Esophagus squamous epithelium (tissue), 5 donors: Measurements from ENCODE around the gene SLC7A7. TPM values are rescaled to one million over a fixed set of nuclear protein-coding genes. Genes with fewer than 3 reads are reported as not detected.
A peak's percentile ranks its signal among the peaks of the same experiment; 100 is the strongest.
"Not testable (repeated sequence)": the region's sequence is repeated elsewhere in the genome, so short reads cannot be mapped to it uniquely, and the experiment has no call there.

Experiments used
- DNase-seq: peaks from one replicate; lab custom pipeline; 2025; lab: John Stamatoyannopoulos, UW
- H3K27ac ChIP-seq, 4 donors: fragments of 200-600 bp; sonication (generic); one replicate each; pipeline ENCODE4 v1.5.1; 2016 to 2019; ENCODE audit warnings: mild to moderate bottlenecking in 1 of 4
- H3K27me3 ChIP-seq, 4 donors: fragments of 200-600 bp; sonication (generic); 1 replicate in 3 of 4; 2 replicates in 1 of 4; pipeline versions ENCODE4 v1.5.1 to v1.6.0; 2017 to 2021; ENCODE audit warnings: antibody characterized with exemption in 1 of 4
- H3K36me3 ChIP-seq, 3 donors: fragments of 200-600 bp; sonication (generic); one replicate each; pipeline ENCODE4 v1.5.1; 2016 to 2019
- H3K4me1 ChIP-seq, 3 donors: fragments of 200-600 bp; sonication (generic); one replicate each; pipeline ENCODE4 v1.5.1; 2017 to 2019
- H3K4me3 ChIP-seq, 4 donors: fragments of 200-600 bp; sonication (generic); 1 replicate in 3 of 4; 2 replicates in 1 of 4; pipeline ENCODE4 v1.5.1; 2016 to 2019; ENCODE audit warnings: mild to moderate bottlenecking in 2 of 4, moderate library complexity in 1 of 4
- H3K9me3 ChIP-seq, 3 donors: fragments of 200-600 bp; sonication (generic); one replicate each; pipeline ENCODE4 v1.5.1; 2016 to 2019
- CTCF ChIP-seq, 6 experiments: fragments of 450-650 bp in 4 of 6; fragments of 200-600 bp in 2 of 6; sonication (generic) in 2 of 6; IDR thresholded peaks; one replicate each; pipeline ENCODE4 v1.5.1; 2016 to 2019; ENCODE audit warnings: antibody characterized with exemption in 6 of 6, mild to moderate bottlenecking in 4 of 6, moderate library complexity in 4 of 6
- POLR2A ChIP-seq, 4 donors: fragments of 450-650 bp; IDR thresholded peaks; one replicate each; pipeline ENCODE4 v1.6.1; 2017; ENCODE audit warnings: antibody characterized with exemption in 4 of 4, mild to moderate bottlenecking in 4 of 4, moderate library complexity in 3 of 4
- WGBS, 2 donors: methylation state at CpG; one replicate each; pipeline ENCODE4 v1.1.5; 2018; 5-methylcytosine and 5-hydroxymethylcytosine counted together
- intact Hi-C: fragments of 100-400 bp; cut with DNase I; formaldehyde crosslinking; loops from one replicate; pipeline ENCODE4 v1.15.0; 2022
- total RNA-seq, 4 donors: library from RNA; depleted of rRNA; stranded (reverse); fragments of >200 nt; gene quantifications; one replicate each; pipeline ENCODE4 v1.1.0, GENCODE V29; 2016
- donor health status: DM: yes; HTN: yes; CAD: no.

SLC7A7 gene
- total RNA-seq, 4 donors from 2014 or later, result 2.5 to 12.6 (median 7.8) TPM; not detected in 1

GRCh38 chr14:22836301-22837113 is 21.3 kb upstream of the SLC7A7 start, which contains the start of gene MMP14:
Gene MMP14 (plus strand): TSS chr14:22836585. CDS start chr14:22836818, 233 bp downstream.
- Histone ChIP-seq H3K27me3 (no peaks in the 10 kb centered on the region), H3K27ac (peak within 1 kb of the TSS; percentile 96 to 99 (median 99)), H3K4me3 (peak within 1 kb of the TSS; percentile 83 to 92 (median 88)), H3K4me1 (peaks cover 18 to 51% (median 33%) of the 10 kb centered on the region in 3 donors), H3K9me3 (no peaks in the 10 kb centered on the region), H3K36me3 (peaks cover 0 to 50% (median 5%) of the 10 kb centered on the region in 3 donors)
- peak in 2 of 6 experiments; percentile 26 to 31 for TF ChIP-seq CTCF (IDR thresholded peaks at IDR 0.05)
- peak in 3 of 4 donors; percentile 57 to 79 (median 68) for TF ChIP-seq POLR2A (IDR thresholded peaks at IDR 0.05)
- DNase-seq, result no peak
- WGBS, 2 donors, result 5 to 11% methylated on average over 24 to 37 of the region's 46 CpGs
- intact Hi-C loops, result loop anchor here (10.0 kb wide), 1 partner anchor 242 kb away; the partner anchor contains the start of gene ABHD4

GRCh38 chr14:22835505-22835904 is 20.3 kb upstream of the SLC7A7 start:
- peaks cover 0 to 46% (median 0%) of the 10 kb centered on the region in 3 donors for H3K36me3 ChIP-seq
- peak overlapping the region; percentile 96 to 99 (median 99) for H3K27ac ChIP-seq
- no peak overlapping the region for H3K4me3 ChIP-seq
- no peaks in the 10 kb centered on the region for H3K27me3 ChIP-seq
- H3K4me1 ChIP-seq, result peaks cover 22 to 51% (median 28%) of the 10 kb centered on the region in 3 donors
- TF ChIP-seq CTCF (IDR thresholded peaks at IDR 0.05), result no peak
- TF ChIP-seq POLR2A (IDR thresholded peaks at IDR 0.05), result no peak
- DNase-seq, result no peak
- no peaks in the 10 kb centered on the region for H3K9me3 ChIP-seq
- WGBS, 2 donors, result 74 to 76% methylated on average over 3 of the region's 3 CpGs
- intact Hi-C loops, result loop anchor here (10.0 kb wide), 1 partner anchor 241 kb away; the partner anchor contains the start of gene ABHD4

DNA sequence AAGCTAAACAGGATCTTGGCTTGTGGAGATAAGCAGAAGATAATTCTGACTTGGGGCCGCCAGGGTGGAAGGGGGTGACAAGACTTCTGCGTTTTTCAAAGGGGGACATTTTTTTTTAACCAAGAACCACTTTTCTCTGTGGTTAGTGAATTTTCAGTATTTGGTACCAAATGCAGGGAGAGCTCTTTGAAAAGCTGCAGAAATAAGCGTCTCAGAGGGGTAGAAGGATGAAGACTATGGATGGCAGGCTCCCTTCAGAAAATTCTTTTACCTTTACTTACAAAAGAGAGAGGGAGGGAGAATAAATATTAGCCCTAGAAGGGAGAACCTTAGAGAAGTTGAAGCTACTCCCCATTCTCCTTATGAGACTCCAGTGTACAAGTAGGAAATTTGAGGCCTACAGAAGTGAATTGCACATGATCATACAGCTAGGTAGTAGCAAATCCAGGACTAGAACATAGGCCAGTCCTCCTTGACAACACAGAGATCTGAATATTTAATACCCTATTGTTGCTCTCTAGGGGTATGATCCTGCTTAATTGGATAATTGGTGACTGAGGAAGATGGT is 15.3 kb upstream of the SLC7A7 start:
- intact Hi-C loops, result loop anchor here (10.0 kb wide), 1 partner anchor 236 kb away; the partner anchor contains the start of gene ABHD4
- 15% methylated on average over 3 of the region's 3 CpGs for WGBS, 2 donors
- peaks cover 0 to 41% (median 0%) of the 10 kb centered on the region in 3 donors for H3K36me3 ChIP-seq
- TF ChIP-seq CTCF (IDR thresholded peaks at IDR 0.05) (no peak), POLR2A (IDR thresholded peaks at IDR 0.05) (no peak)
- H3K9me3 ChIP-seq, result no peaks in the 10 kb centered on the region
- H3K4me1 ChIP-seq, result peaks cover 6 to 27% (median 11%) of the 10 kb centered on the region in 3 donors
- DNase-seq, result no peak
- H3K27ac ChIP-seq, result peak overlapping the region in 3 of 4 donors; percentile 83 to 91 (median 88)
- no peaks in the 10 kb centered on the region for H3K27me3 ChIP-seq
- H3K4me3 ChIP-seq, result peak overlapping the region; percentile 61 to 90 (median 78)

GRCh38 chr14:22829661-22830442 is 14.6 kb upstream of the SLC7A7 start, which contains the start of gene MRPL52:
Gene MRPL52 (plus strand): TSS chr14:22829887. CDS start chr14:22829913, 26 bp downstream.
- intact Hi-C loops, result loop anchor here (10.0 kb wide), 1 partner anchor 235 kb away; the partner anchor contains the start of gene ABHD4
- H3K4me1 ChIP-seq, result peaks cover 7 to 27% (median 11%) of the 10 kb centered on the region in 3 donors
- H3K9me3 ChIP-seq, result no peaks in the 10 kb centered on the region
- 1% methylated on average over 15 to 19 of the region's 41 CpGs for WGBS, 2 donors
- peak; percentile 60 for DNase-seq
- no peaks in the 10 kb centered on the region for H3K27me3 ChIP-seq
- H3K27ac ChIP-seq, result peak within 1 kb of the TSS; percentile 83 to 91 (median 87)
- TF ChIP-seq CTCF (IDR thresholded peaks at IDR 0.05) (peak in 1 of 6 experiments; percentile 25), POLR2A (IDR thresholded peaks at IDR 0.05) (peak in 1 of 4 donors; percentile 29)
- H3K4me3 ChIP-seq, result peak within 1 kb of the TSS; percentile 61 to 90 (median 78)
- peaks cover 0 to 37% (median 0%) of the 10 kb centered on the region in 3 donors for H3K36me3 ChIP-seq

GRCh38 chr14:22829076-22829660 is 13.9 kb upstream of the SLC7A7 start:
- 80 to 81% methylated on average over 12 of the region's 12 CpGs for WGBS, 2 donors
- H3K27me3 ChIP-seq, H3K9me3 ChIP-seq, DNase-seq, intact Hi-C loops: not testable (repeated sequence)
- peaks cover 0 to 30% (median 0%) of the 10 kb centered on the region in 3 donors for H3K36me3 ChIP-seq
- peak overlapping the region; percentile 61 to 90 (median 78) for H3K4me3 ChIP-seq
- H3K27ac ChIP-seq, result peak overlapping the region; percentile 83 to 91 (median 87)
- peaks cover 10 to 34% (median 11%) of the 10 kb centered on the region in 3 donors for H3K4me1 ChIP-seq
